ENCODE results near the gene P2RY8.

Gene P2RY8

GRCh38 chrX:1528186-1528883, 8.7 kb downstream of the P2RY8 start:
- H3K27me3 ChIP-seq (ENCODE audit: insufficient read depth, poor library complexity, severe bottlenecking) = no peaks in the 10 kb centered on the region
- no peak overlapping the region for H3K4me3 ChIP-seq (replicated peaks; ENCODE audit: insufficient read depth, low read length)
- DNase-seq (ENCODE audit: low read depth in 1 of 2, low spot score in 1 of 2) = no peak
- TF ChIP-seq REST (IDR thresholded peaks at IDR 0.05; ENCODE audit: insufficient replicate concordance, low read depth) (no peak), GABPA (IDR thresholded peaks at IDR 0.05; ENCODE audit: low read depth) (no peak)
- no peak overlapping the region for H3K27ac ChIP-seq (replicated peaks)

GRCh38 chrX:1527457-1527856, 9.5 kb downstream of the P2RY8 start:
- Histone ChIP-seq H3K27me3 (ENCODE audit: insufficient read depth, poor library complexity, severe bottlenecking) (no peaks in the 10 kb centered on the region), H3K27ac (replicated peaks) (no peak overlapping the region), H3K4me3 (replicated peaks; ENCODE audit: insufficient read depth, low read length) (no peak overlapping the region)
- DNase-seq (ENCODE audit: low read depth in 1 of 2, low spot score in 1 of 2) = no peak
- no peak for TF ChIP-seq SPI1 (IDR thresholded peaks at IDR 0.05; ENCODE audit: borderline replicate concordance, low read depth)
- no peak for TF ChIP-seq REST (IDR thresholded peaks at IDR 0.05; ENCODE audit: insufficient replicate concordance, low read depth)
- no peak for TF ChIP-seq GABPA (IDR thresholded peaks at IDR 0.05; ENCODE audit: low read depth)
- no peak for TF ChIP-seq CTCF (IDR thresholded peaks at IDR 0.05; ENCODE audit: insufficient read depth, low read length)
- no peak for TF ChIP-seq POLR2AphosphoS5 (IDR thresholded peaks at IDR 0.05; ENCODE audit: low read depth)

GRCh38 chrX:1526565-1526964, 10.4 kb downstream of the P2RY8 start:
- Histone ChIP-seq H3K4me3 (replicated peaks; ENCODE audit: insufficient read depth, low read length) (no peak overlapping the region), H3K27ac (replicated peaks) (no peak overlapping the region), H3K27me3 (ENCODE audit: insufficient read depth, poor library complexity, severe bottlenecking) (no peaks in the 10 kb centered on the region)
- no peak for DNase-seq (ENCODE audit: low read depth in 1 of 2, low spot score in 1 of 2)
- TF ChIP-seq SPI1 (IDR thresholded peaks at IDR 0.05; ENCODE audit: borderline replicate concordance, low read depth) (no peak), CTCF (IDR thresholded peaks at IDR 0.05; ENCODE audit: insufficient read depth, low read length) (no peak), POLR2AphosphoS5 (IDR thresholded peaks at IDR 0.05; ENCODE audit: low read depth) (no peak), GABPA (IDR thresholded peaks at IDR 0.05; ENCODE audit: low read depth) (no peak), REST (IDR thresholded peaks at IDR 0.05; ENCODE audit: insufficient replicate concordance, low read depth) (no peak)
